HCT116 (cell line): ENCODE measurements around the gene ERMP1. TPM values are rescaled to one million over a fixed set of nuclear protein-coding genes. Genes with fewer than 3 reads are reported as not detected.
A peak's percentile ranks its signal among the peaks of the same experiment; 100 is the strongest.

Source experiments
- ATAC-seq: fragments of 200-7000 bp; cut with Tn5 transposase; 2 replicates; pipeline ENCODE4 v1.9.1; 2020; ENCODE audit warnings: mild to moderate bottlenecking, moderate library complexity
- BruUV-seq: library from RNA; stranded (reverse); fragments of 400-500 nt; replicated peaks from 2 replicates; lab custom pipeline; 2021; lab: Mats Ljungman, UMichigan
- CTCF ChIA-PET: fragments of 300-600 bp; sonication (Branson Sonifier 250); formaldehyde crosslinking; loops from one replicate; lab custom pipeline; 2021; ENCODE audit warnings: antibody characterized with exemption; lab: Charles Lee
- POLR2A ChIA-PET: fragments of 300-600, 350-600 bp; sonication (Branson Sonifier 250); formaldehyde crosslinking; loops from one replicate; lab custom pipeline; 2021; ENCODE audit warnings: antibody characterized with exemption; lab: Charles Lee
- RAD21 ChIA-PET, 2 experiments: fragments of 300-600 bp; sonication (Branson Sonifier 250); formaldehyde crosslinking; loops; one replicate each; lab custom pipeline; 2023; ENCODE audit warnings: low total read pairs in 2 of 2; ENCODE audit not compliant: uncharacterized antibody in 2 of 2, unreplicated experiment in 2 of 2, low non-redundant PET in 1 of 2; lab: Charles Lee
- DNase-seq: peaks from one replicate; pipeline ENCODE4 v3.0.0-alpha.2; 2010; ENCODE audit warnings: low read depth, low spot score
- H2AFZ ChIP-seq: fragments of 200-600 bp; shearing (Covaris generic), sonication (generic); 2 replicates; pipeline ENCODE4 v1.6.1; 2017; ENCODE audit warnings: low read depth, mixed run types, mixed read lengths, antibody characterized with exemption, low read length; ENCODE audit not compliant: poor library complexity, severe bottlenecking
- H3K27ac ChIP-seq: 2 replicates; pipeline ENCODE4 v1.5.1; 2012; ENCODE audit warnings: low read depth, low read length
- H3K27me3 ChIP-seq: fragments of 200-600 bp; sonication (generic); 2 replicates; pipeline ENCODE4 v1.6.1; 2016; ENCODE audit warnings: mixed run types, low read length, mixed read lengths; ENCODE audit not compliant: insufficient read depth
- H3K36me3 ChIP-seq, 2 experiments: fragments of 200-500 bp in 1 of 2; fragments of 200-600 bp in 1 of 2; sonication (Bioruptor generic) in 1 of 2; sonication (generic) in 1 of 2; 2 replicates each; pipeline versions ENCODE4 v1.5.1 to v1.6.1; 2014 to 2016; ENCODE audit warnings: low read length in 2 of 2, inconsistent platforms in 1 of 2, mixed read lengths in 1 of 2, mixed run types in 1 of 2; ENCODE audit not compliant: insufficient read depth in 2 of 2, control insufficient read depth in 1 of 2
- H3K4me1 ChIP-seq, 2 experiments: fragments of 200-600 bp in 1 of 2; sonication (generic) in 1 of 2; 2 replicates each; pipeline versions ENCODE4 v1.5.1 to v1.6.1; 2012 to 2017; ENCODE audit warnings: low read length in 2 of 2, inconsistent platforms in 1 of 2, mild to moderate bottlenecking in 1 of 2, mixed read lengths in 1 of 2, mixed run types in 1 of 2, moderate library complexity in 1 of 2; ENCODE audit not compliant: insufficient read depth in 2 of 2, control insufficient read depth in 1 of 2
- H3K4me2 ChIP-seq: fragments of 200-600 bp; sonication (generic); 2 replicates; pipeline ENCODE4 v1.6.1; 2017; ENCODE audit warnings: mixed run types, low read length, mixed read lengths
- H3K4me3 ChIP-seq, 2 experiments: fragments of 200-600 bp in 1 of 2; sonication (generic) in 1 of 2; replicated peaks in 1 of 2; 2 replicates each; pipeline ENCODE4 v1.5.1; 2011 to 2016; ENCODE audit warnings: low read length in 2 of 2, control low read depth in 1 of 2, low read depth in 1 of 2, mild to moderate bottlenecking in 1 of 2, mixed read lengths in 1 of 2, mixed run types in 1 of 2
- H3K79me2 ChIP-seq: fragments of 200-600 bp; sonication (generic); 2 replicates; pipeline ENCODE4 v1.6.1; 2017; ENCODE audit warnings: mild to moderate bottlenecking, mixed run types, low read length, moderate library complexity, mixed read lengths; ENCODE audit not compliant: insufficient read depth
- H3K9ac ChIP-seq: fragments of 200-600 bp; sonication (generic); 2 replicates; pipeline ENCODE4 v1.6.1; 2016; ENCODE audit warnings: low read length, mixed read lengths
- H3K9me2 ChIP-seq: fragments of 200-600 bp; sonication (generic), shearing (Covaris generic); 2 replicates; pipeline ENCODE4 v1.6.1; 2017; ENCODE audit warnings: mixed run types, mild to moderate bottlenecking, moderate library complexity; ENCODE audit not compliant: insufficient read depth
- H3K9me3 ChIP-seq, 2 experiments: fragments of 200-500 bp in 1 of 2; fragments of 200-600 bp in 1 of 2; sonication (Bioruptor generic) in 1 of 2; sonication (generic) in 1 of 2; 2 replicates each; pipeline ENCODE4 v1.6.1; 2014 to 2017; ENCODE audit warnings: low read length in 2 of 2, mixed read lengths in 2 of 2, inconsistent platforms in 1 of 2, low read depth in 1 of 2, mild to moderate bottlenecking in 1 of 2, mixed run types in 1 of 2, moderate library complexity in 1 of 2; ENCODE audit not compliant: control insufficient read depth in 1 of 2, insufficient read depth in 1 of 2
- H4K20me1 ChIP-seq: fragments of 200-600 bp; sonication (generic), shearing (Covaris generic); 2 replicates; pipeline ENCODE4 v1.6.1; 2017; ENCODE audit warnings: mixed run types, mild to moderate bottlenecking, moderate library complexity; ENCODE audit not compliant: insufficient read depth
- CBX3 ChIP-seq: IDR thresholded peaks from 2 replicates; pipeline ENCODE4 v1.6.1; 2012; ENCODE audit warnings: low read depth
- CEBPB ChIP-seq: IDR thresholded peaks from 2 replicates; pipeline ENCODE4 v1.6.1; 2012; ENCODE audit warnings: low read depth
- EGR1 ChIP-seq: IDR thresholded peaks from 2 replicates; pipeline ENCODE4 v1.6.1; 2012; ENCODE audit warnings: low read depth
- ELF1 ChIP-seq: IDR thresholded peaks from 2 replicates; pipeline ENCODE4 v1.6.1; 2012; ENCODE audit warnings: low read depth, borderline replicate concordance
- EZH2phosphoT487 ChIP-seq: fragments of 200-600 bp; IDR thresholded peaks from 2 replicates; pipeline ENCODE4 v1.6.1; 2018; ENCODE audit warnings: antibody characterized with exemption, borderline replicate concordance
- FOSL1 ChIP-seq: IDR thresholded peaks from 2 replicates; pipeline ENCODE4 v1.6.1; 2012; ENCODE audit warnings: low read depth
- JUND ChIP-seq: IDR thresholded peaks from 2 replicates; pipeline ENCODE4 v1.6.1; 2012
- POLR2A ChIP-seq: IDR thresholded peaks from 2 replicates; pipeline ENCODE4 v1.7.0; 2011; ENCODE audit warnings: borderline replicate concordance; ENCODE audit not compliant: insufficient read depth, insufficient read length; ENCODE audit errors: extremely low read depth
- POLR2AphosphoS5 ChIP-seq: IDR thresholded peaks from 2 replicates; pipeline ENCODE4 v1.6.1; 2011; ENCODE audit warnings: mild to moderate bottlenecking, low read depth, low read length, moderate library complexity
- RAD21 ChIP-seq: IDR thresholded peaks from 2 replicates; pipeline ENCODE4 v1.6.1; 2012; ENCODE audit warnings: low read depth, mild to moderate bottlenecking
- SIN3A ChIP-seq: IDR thresholded peaks from 2 replicates; pipeline ENCODE4 v1.6.1; 2012; ENCODE audit warnings: low read depth
- SRF ChIP-seq: IDR thresholded peaks from 2 replicates; pipeline ENCODE4 v1.6.1; 2012; ENCODE audit warnings: low read depth
- TCF7L2 ChIP-seq: IDR thresholded peaks from 2 replicates; pipeline ENCODE4 v1.7.0; 2011; ENCODE audit warnings: borderline replicate concordance, inconsistent platforms; ENCODE audit not compliant: insufficient read depth, insufficient read length; ENCODE audit errors: extremely low read depth
- YY1 ChIP-seq: IDR thresholded peaks from 2 replicates; pipeline ENCODE4 v1.6.1; 2011; ENCODE audit warnings: low read length, low read depth, moderate library complexity, mild to moderate bottlenecking; ENCODE audit not compliant: insufficient replicate concordance; ENCODE audit errors: extremely low read depth
- ZFX ChIP-seq: fragments of 450-650 bp; IDR thresholded peaks from 2 replicates; pipeline ENCODE4 v1.6.1; 2017
- ZNF274 ChIP-seq: fragments of 200-500 bp; sonication (Bioruptor generic); IDR thresholded peaks from 2 replicates; pipeline ENCODE4 v1.6.1; 2014; ENCODE audit warnings: mild to moderate bottlenecking, low read depth, low read length, inconsistent platforms
- intact Hi-C: fragments of 100-400 bp; cut with micrococcal nuclease; formaldehyde crosslinking; loops from 2 replicates; pipeline ENCODE4 v1.10.0; 2022
- total RNA-seq: library from RNA; stranded (reverse); gene quantifications from one replicate; pipeline ENCODE4 v1.2.1, GENCODE V29; 2021; ENCODE audit not compliant: unreplicated experiment
- TF ChIP-seq, protein P1 (sequence below): IDR thresholded peaks from 2 replicates; pipeline ENCODE4 v1.6.1; 2012
- TF ChIP-seq, protein P2 (sequence below): IDR thresholded peaks from 2 replicates; pipeline ENCODE4 v1.6.1; 2011; ENCODE audit warnings: mild to moderate bottlenecking, low read length, moderate library complexity; ENCODE audit not compliant: insufficient replicate concordance; ENCODE audit errors: extremely low read depth
- TF ChIP-seq, protein P3 (sequence below), 3 experiments: fragments of 200-600 bp in 1 of 3; sonication (generic) in 1 of 3; IDR thresholded peaks in 2 of 3; conservative IDR thresholded peaks in 1 of 3; 2 replicates each; pipeline ENCODE4 v1.5.1; 2012 to 2017; ENCODE audit warnings: low read depth in 2 of 3, low read length in 2 of 3, antibody characterized with exemption in 1 of 3, borderline replicate concordance in 1 of 3, control low read depth in 1 of 3, mild to moderate bottlenecking in 1 of 3, mixed read lengths in 1 of 3, mixed run types in 1 of 3, moderate library complexity in 1 of 3; ENCODE audit not compliant: insufficient read depth in 1 of 3
- TF ChIP-seq, protein P4 (sequence below): IDR thresholded peaks from 2 replicates; pipeline ENCODE4 v1.6.1; 2012; ENCODE audit warnings: low read depth

Gene ERMP1
- total RNA-seq, 1 experiment from 2014 or later = 29.9 TPM

DNA sequence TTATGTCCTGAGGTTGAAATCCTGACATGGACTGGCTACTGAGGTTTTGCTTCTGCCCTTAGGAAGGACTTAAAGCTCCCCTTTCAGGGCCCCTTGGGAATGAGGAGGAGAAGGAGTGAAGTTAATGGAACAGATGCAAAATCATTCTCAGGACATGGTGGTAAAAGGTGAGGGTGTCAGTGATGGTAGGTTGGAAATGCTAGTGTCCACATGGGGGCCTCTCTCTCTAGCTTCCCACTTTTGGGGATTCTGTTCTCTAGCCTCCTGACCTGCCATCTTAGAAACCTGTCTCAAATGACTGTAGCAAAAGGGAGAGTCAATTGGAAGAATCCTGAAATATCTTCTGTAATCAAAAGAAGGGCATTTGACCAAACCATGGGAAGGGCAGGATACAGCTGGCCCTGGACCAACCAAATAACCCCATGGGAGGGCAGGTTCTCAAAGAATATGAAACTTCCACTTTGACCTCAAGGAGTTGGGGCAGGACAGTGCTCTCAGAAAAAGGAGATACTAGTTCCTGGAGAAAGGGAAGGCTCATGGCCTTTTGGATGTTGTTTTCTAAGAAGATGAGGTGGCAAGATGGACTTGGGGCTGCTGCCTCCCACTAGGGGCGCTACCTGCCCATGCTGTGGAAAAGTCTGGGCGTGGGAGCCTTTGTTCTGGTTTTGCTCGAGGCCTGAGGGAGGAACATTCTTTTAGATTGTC lies 36.5 kb upstream of the ERMP1 start:
- ATAC-seq (peak; percentile 91), DNase-seq (peak; percentile 8)
- H4K20me1 ChIP-seq = no peaks in the 10 kb centered on the region
- no peaks in the 10 kb centered on the region for H3K9me2 ChIP-seq
- no TSS peak for BruUV-seq
- H3K27me3 ChIP-seq = no peaks in the 10 kb centered on the region
- H3K27ac ChIP-seq = no peak overlapping the region
- H3K79me2 ChIP-seq = no peaks in the 10 kb centered on the region
- intact Hi-C loops = no loop called here
- H3K9ac ChIP-seq = no peak overlapping the region
- no peak overlapping the region for H3K4me3 ChIP-seq
- RAD21 ChIA-PET = no interaction called here
- H3K9me3 ChIP-seq = no peaks in the 10 kb centered on the region
- POLR2A ChIA-PET = interaction anchor here (1.1 kb wide), 1 partner anchor 10 kb away, joined by 4 read pairs; no protein-coding TSS in a partner anchor
- H3K4me1 ChIP-seq = peaks cover 6 to 11% of the 10 kb centered on the region in 2 experiments; a peak in 2 of 4 replicates
- no peak overlapping the region for H3K4me2 ChIP-seq
- no peaks in the 10 kb centered on the region for H3K36me3 ChIP-seq
- peak overlapping the region; percentile 10 for H2AFZ ChIP-seq
- CTCF ChIA-PET = interaction anchor here (0.8 to 3.0 kb wide), 4 partner anchors 10 to 185 kb away, joined by 3 to 21 read pairs (median 7); no protein-coding TSS in a partner anchor
- TF ChIP-seq JUND = no peak
- TF ChIP-seq, protein P1, sequence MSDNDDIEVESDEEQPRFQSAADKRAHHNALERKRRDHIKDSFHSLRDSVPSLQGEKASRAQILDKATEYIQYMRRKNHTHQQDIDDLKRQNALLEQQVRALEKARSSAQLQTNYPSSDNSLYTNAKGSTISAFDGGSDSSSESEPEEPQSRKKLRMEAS = no peak
- TF ChIP-seq TCF7L2 = no peak
- TF ChIP-seq CBX3 = no peak
- TF ChIP-seq CEBPB = no peak
- no peak for TF ChIP-seq ZNF274
- no peak for TF ChIP-seq POLR2A
- peak; percentile 29 for TF ChIP-seq YY1
- TF ChIP-seq POLR2AphosphoS5 = no peak
- TF ChIP-seq EGR1 = no peak
- no peak for TF ChIP-seq SIN3A
- no peak for TF ChIP-seq ZFX
- TF ChIP-seq, protein P2, sequence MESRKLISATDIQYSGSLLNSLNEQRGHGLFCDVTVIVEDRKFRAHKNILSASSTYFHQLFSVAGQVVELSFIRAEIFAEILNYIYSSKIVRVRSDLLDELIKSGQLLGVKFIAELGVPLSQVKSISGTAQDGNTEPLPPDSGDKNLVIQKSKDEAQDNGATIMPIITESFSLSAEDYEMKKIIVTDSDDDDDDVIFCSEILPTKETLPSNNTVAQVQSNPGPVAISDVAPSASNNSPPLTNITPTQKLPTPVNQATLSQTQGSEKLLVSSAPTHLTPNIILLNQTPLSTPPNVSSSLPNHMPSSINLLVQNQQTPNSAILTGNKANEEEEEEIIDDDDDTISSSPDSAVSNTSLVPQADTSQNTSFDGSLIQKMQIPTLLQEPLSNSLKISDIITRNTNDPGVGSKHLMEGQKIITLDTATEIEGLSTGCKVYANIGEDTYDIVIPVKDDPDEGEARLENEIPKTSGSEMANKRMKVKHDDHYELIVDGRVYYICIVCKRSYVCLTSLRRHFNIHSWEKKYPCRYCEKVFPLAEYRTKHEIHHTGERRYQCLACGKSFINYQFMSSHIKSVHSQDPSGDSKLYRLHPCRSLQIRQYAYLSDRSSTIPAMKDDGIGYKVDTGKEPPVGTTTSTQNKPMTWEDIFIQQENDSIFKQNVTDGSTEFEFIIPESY = no peak
- TF ChIP-seq SRF = no peak
- TF ChIP-seq, protein P3, sequence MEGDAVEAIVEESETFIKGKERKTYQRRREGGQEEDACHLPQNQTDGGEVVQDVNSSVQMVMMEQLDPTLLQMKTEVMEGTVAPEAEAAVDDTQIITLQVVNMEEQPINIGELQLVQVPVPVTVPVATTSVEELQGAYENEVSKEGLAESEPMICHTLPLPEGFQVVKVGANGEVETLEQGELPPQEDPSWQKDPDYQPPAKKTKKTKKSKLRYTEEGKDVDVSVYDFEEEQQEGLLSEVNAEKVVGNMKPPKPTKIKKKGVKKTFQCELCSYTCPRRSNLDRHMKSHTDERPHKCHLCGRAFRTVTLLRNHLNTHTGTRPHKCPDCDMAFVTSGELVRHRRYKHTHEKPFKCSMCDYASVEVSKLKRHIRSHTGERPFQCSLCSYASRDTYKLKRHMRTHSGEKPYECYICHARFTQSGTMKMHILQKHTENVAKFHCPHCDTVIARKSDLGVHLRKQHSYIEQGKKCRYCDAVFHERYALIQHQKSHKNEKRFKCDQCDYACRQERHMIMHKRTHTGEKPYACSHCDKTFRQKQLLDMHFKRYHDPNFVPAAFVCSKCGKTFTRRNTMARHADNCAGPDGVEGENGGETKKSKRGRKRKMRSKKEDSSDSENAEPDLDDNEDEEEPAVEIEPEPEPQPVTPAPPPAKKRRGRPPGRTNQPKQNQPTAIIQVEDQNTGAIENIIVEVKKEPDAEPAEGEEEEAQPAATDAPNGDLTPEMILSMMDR (IDR thresholded peaks at IDR 0.05 in 2 of 3, conservative IDR thresholded peaks at IDR 0.05 in 1 of 3; ENCODE audit: borderline replicate concordance in 1 of 3, insufficient read depth in 1 of 3, low read depth in 2 of 3, low read length in 2 of 3) = peak; percentile 36 to 88 (median 81); a peak in 5 of 6 replicates
- TF ChIP-seq, protein P4, sequence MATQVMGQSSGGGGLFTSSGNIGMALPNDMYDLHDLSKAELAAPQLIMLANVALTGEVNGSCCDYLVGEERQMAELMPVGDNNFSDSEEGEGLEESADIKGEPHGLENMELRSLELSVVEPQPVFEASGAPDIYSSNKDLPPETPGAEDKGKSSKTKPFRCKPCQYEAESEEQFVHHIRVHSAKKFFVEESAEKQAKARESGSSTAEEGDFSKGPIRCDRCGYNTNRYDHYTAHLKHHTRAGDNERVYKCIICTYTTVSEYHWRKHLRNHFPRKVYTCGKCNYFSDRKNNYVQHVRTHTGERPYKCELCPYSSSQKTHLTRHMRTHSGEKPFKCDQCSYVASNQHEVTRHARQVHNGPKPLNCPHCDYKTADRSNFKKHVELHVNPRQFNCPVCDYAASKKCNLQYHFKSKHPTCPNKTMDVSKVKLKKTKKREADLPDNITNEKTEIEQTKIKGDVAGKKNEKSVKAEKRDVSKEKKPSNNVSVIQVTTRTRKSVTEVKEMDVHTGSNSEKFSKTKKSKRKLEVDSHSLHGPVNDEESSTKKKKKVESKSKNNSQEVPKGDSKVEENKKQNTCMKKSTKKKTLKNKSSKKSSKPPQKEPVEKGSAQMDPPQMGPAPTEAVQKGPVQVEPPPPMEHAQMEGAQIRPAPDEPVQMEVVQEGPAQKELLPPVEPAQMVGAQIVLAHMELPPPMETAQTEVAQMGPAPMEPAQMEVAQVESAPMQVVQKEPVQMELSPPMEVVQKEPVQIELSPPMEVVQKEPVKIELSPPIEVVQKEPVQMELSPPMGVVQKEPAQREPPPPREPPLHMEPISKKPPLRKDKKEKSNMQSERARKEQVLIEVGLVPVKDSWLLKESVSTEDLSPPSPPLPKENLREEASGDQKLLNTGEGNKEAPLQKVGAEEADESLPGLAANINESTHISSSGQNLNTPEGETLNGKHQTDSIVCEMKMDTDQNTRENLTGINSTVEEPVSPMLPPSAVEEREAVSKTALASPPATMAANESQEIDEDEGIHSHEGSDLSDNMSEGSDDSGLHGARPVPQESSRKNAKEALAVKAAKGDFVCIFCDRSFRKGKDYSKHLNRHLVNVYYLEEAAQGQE = no peak
- TF ChIP-seq RAD21 = peak; percentile 58
- TF ChIP-seq FOSL1 = no peak
- TF ChIP-seq EZH2phosphoT487 = no peak
- TF ChIP-seq ELF1 = no peak
